Stimulated activated naive CD4-positive, alpha-beta T cell treated with Interleukin-2 at 50 U/mL for 16 hours (primary cell): Measurements from ENCODE around the gene MFSD2A.
"Not testable (repeated sequence)": the region's sequence is repeated elsewhere in the genome, so short reads cannot be mapped to it uniquely, and the experiment has no call there.

Experiments
- DNase-seq: peaks from one replicate; lab custom pipeline; 2025; lab: John Stamatoyannopoulos, UW

The MFSD2A gene

GRCh38 chr1:39940980-39941871 is 13.7 kb upstream of the MFSD2A start:
- no peak for DNase-seq

GRCh38 chr1:39943471-39944290 is 11.3 kb upstream of the MFSD2A start:
- DNase-seq: no peak

GRCh38 chr1:39944410-39945112 is 10.4 kb upstream of the MFSD2A start:
- DNase-seq: no peak

- no peak for DNase-seq
These were observed 8.7 kb upstream of the MFSD2A start for GRCh38 chr1:39946216-39946615.

GRCh38 chr1:39947260-39947659 is 7.7 kb upstream of the MFSD2A start:
- no peak for DNase-seq

GRCh38 chr1:39949891-39950290 is 5.1 kb upstream of the MFSD2A start:
- no peak for DNase-seq

- DNase-seq: no peak
These were observed 3.0 kb upstream of the MFSD2A start for GRCh38 chr1:39951926-39952325.

GRCh38 chr1:39952359-39953110 is 2.4 kb upstream of the MFSD2A start:
- DNase-seq: no peak

GRCh38 chr1:39954324-39954869 is 548 bp upstream of the MFSD2A start:
- no peak for DNase-seq

GRCh38 chr1:39955547-39956539 is 898 bp downstream of the MFSD2A start:
- DNase-seq: peak; percentile 70

- no peak for DNase-seq
These were observed 2.5 kb downstream of the MFSD2A start for GRCh38 chr1:39957299-39958015.

GRCh38 chr1:39958403-39959200 is 3.7 kb downstream of the MFSD2A start:
- DNase-seq: no peak

GRCh38 chr1:39959651-39960333 is 4.8 kb downstream of the MFSD2A start:
- no peak for DNase-seq

- DNase-seq: no peak
These were observed 5.5 kb downstream of the MFSD2A start for GRCh38 chr1:39960431-39960958.

- no peak for DNase-seq
These were observed 7.5 kb downstream of the MFSD2A start for GRCh38 chr1:39962450-39962825.

GRCh38 chr1:39962964-39963363 is 8.0 kb downstream of the MFSD2A start:
- not testable (repeated sequence) for DNase-seq

GRCh38 chr1:39964552-39964951 is 9.6 kb downstream of the MFSD2A start:
- no peak for DNase-seq

- DNase-seq: no peak
These were observed 10.1 kb downstream of the MFSD2A start for GRCh38 chr1:39965044-39965443.
